Measurements from ENCODE around the gene FLCN. TPM values are rescaled to one million over a fixed set of nuclear protein-coding genes. Genes with fewer than 3 reads are reported as not detected.

FLCN gene
- total and polyA plus RNA-seq, 10 of the 15 experiments (the other 5 are each of a cell fraction or from before 2014, with no cell fraction given): 1.1 to 24.7 (median 10.4) TPM

GRCh38 chr17:17204041-17204591, 32.9 kb downstream of the FLCN start:
- DNase-seq (ENCODE audit: low read depth, low spot score) (no peak), ATAC-seq (no peak), FAIRE-seq (no peak)
- Histone ChIP-seq H3K36me3 (ENCODE audit: control insufficient read depth in 2 of 2, insufficient read depth in 2 of 2, low read length in 1 of 2) (peaks cover 2 to 7% of the 10 kb centered on the region in 2 experiments), H4K20me1 (ENCODE audit: control insufficient read depth, insufficient read depth) (no peaks in the 10 kb centered on the region), H2AFZ (ENCODE audit: control insufficient read depth, low read depth, low read length) (no peak overlapping the region), H3K4me1 (ENCODE audit: control insufficient read depth, insufficient read depth, low read length) (peaks cover 9% of the 10 kb centered on the region; the same call in 1 of the 2 replicates), H3K4me3 (peak overlapping the region; percentile 74), H3K4me2 (ENCODE audit: control insufficient read depth, insufficient read depth) (peak overlapping the region; percentile 99), H3K79me2 (ENCODE audit: control insufficient read depth, insufficient read depth, low read length) (peaks cover 32% of the 10 kb centered on the region), H3K27ac (ENCODE audit: control insufficient read depth, insufficient read depth) (no peak overlapping the region), H3K27me3 (replicated peaks in 1 of 2; ENCODE audit: control insufficient read depth in 2 of 2, insufficient read depth in 2 of 2, low read length in 1 of 2) (no peaks in the 10 kb centered on the region), H3K9ac (ENCODE audit: control insufficient read depth, insufficient read depth, low read length) (peak overlapping the region; percentile 81), H3K9me3 (replicated peaks; ENCODE audit: control insufficient read depth, insufficient read depth, low read length) (no peaks in the 10 kb centered on the region)
- CTCF ChIA-PET: no interaction called here
- 45% methylated on average over 14 of the region's 15 CpGs for WGBS (ENCODE audit: insufficient coverage, insufficient replicate concordance, low lambda C conversion rate, missing lambda C conversion rate)
- intact Hi-C loops (cut with micrococcal nuclease; ENCODE audit: unreplicated experiment): loop anchor here (2.0 to 10.0 kb wide), 3 partner anchors 25 to 199 kb away; partner anchors contain the start of gene NT5M
- no TSS peak for BruUV-seq (replicated peaks)
- in situ Hi-C loops (cut with MboI): no loop called here
- SMC1A ChIA-PET (ENCODE audit: uncharacterized antibody, unreplicated experiment): interaction anchor here (0.8 to 1.4 kb wide), 3 partner anchors 9 to 24 kb away, joined by 3 to 4 read pairs (median 3); no protein-coding TSS in a partner anchor
- RAD21 ChIA-PET (ENCODE audit: unreplicated experiment): interaction anchor here (0.6 kb wide), 1 partner anchor 29 kb away, joined by 3 read pairs; no protein-coding TSS in a partner anchor
- POLR2A ChIA-PET: interaction anchor here (0.5 kb wide), 1 partner anchor 387 kb away, joined by 3 read pairs; the partner anchor contains the start of gene PEMT
- TF ChIP-seq GATAD2B (conservative IDR thresholded peaks at IDR 0.05; ENCODE audit: low read depth): no peak
- TF ChIP-seq, protein P1, sequence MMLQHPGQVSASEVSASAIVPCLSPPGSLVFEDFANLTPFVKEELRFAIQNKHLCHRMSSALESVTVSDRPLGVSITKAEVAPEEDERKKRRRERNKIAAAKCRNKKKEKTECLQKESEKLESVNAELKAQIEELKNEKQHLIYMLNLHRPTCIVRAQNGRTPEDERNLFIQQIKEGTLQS (IDR thresholded peaks at IDR 0.05; ENCODE audit: borderline replicate concordance, extremely low read depth, low read depth, low read length): no peak
- no peak for TF ChIP-seq EED (IDR thresholded peaks at IDR 0.05; ENCODE audit: low read depth)
- TF ChIP-seq FOXM1 (IDR thresholded peaks at IDR 0.05; ENCODE audit: low read depth, low read length): no peak
- TF ChIP-seq RUNX3 (IDR thresholded peaks at IDR 0.05; ENCODE audit: low read length): no peak
- TF ChIP-seq EP300 (IDR thresholded peaks at IDR 0.05; ENCODE audit: borderline replicate concordance in 1 of 2, control insufficient read depth in 1 of 2, low read depth in 2 of 2, low read length in 2 of 2): no peak
- TF ChIP-seq ZNF207 (IDR thresholded peaks at IDR 0.05; ENCODE audit: borderline replicate concordance): no peak
- TF ChIP-seq USF1 (IDR thresholded peaks at IDR 0.05; ENCODE audit: borderline replicate concordance, extremely low read length, insufficient read depth, low read depth, low read length): no peak
- no peak for TF ChIP-seq NBN (IDR thresholded peaks at IDR 0.05)
- TF ChIP-seq, protein P2, sequence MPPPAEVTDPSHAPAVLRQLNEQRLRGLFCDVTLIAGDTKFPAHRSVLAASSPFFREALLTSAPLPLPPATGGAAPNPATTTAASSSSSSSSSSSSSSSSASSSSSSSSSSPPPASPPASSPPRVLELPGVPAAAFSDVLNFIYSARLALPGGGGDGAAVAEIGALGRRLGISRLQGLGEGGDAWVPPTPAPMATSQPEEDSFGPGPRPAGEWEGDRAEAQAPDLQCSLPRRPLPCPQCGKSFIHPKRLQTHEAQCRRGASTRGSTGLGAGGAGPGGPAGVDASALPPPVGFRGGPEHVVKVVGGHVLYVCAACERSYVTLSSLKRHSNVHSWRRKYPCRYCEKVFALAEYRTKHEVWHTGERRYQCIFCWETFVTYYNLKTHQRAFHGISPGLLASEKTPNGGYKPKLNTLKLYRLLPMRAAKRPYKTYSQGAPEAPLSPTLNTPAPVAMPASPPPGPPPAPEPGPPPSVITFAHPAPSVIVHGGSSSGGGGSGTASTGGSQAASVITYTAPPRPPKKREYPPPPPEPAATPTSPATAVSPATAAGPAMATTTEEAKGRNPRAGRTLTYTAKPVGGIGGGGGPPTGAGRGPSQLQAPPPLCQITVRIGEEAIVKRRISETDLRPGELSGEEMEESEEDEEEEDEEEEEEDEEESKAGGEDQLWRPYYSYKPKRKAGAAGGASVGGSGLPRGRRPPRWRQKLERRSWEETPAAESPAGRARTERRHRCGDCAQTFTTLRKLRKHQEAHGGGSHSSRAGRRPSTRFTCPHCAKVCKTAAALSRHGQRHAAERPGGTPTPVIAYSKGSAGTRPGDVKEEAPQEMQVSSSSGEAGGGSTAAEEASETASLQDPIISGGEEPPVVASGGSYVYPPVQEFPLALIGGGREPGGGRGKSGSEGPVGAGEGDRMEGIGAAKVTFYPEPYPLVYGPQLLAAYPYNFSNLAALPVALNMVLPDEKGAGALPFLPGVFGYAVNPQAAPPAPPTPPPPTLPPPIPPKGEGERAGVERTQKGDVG (CRISPR knock-in tag; IDR thresholded peaks at IDR 0.05): no peak
- TF ChIP-seq IKZF1 (conservative IDR thresholded peaks at IDR 0.05): peak; percentile 32; the same call in 1 of the 2 replicates
- no peak for TF ChIP-seq MXI1 (IDR thresholded peaks at IDR 0.05; ENCODE audit: low read depth, low read length)
- TF ChIP-seq NR2C1 (IDR thresholded peaks at IDR 0.05): no peak
- no peak for TF ChIP-seq CREB1 (IDR thresholded peaks at IDR 0.05; ENCODE audit: low read depth)
- no peak for TF ChIP-seq ZBED1 (IDR thresholded peaks at IDR 0.05; ENCODE audit: borderline replicate concordance)
- no peak for TF ChIP-seq TCF3 (IDR thresholded peaks at IDR 0.05; ENCODE audit: borderline replicate concordance, insufficient read depth, low read depth, low read length)
- TF ChIP-seq SMARCA5 (IDR thresholded peaks at IDR 0.05): no peak
- no peak for TF ChIP-seq POLR2AphosphoS2 (IDR thresholded peaks at IDR 0.05; ENCODE audit: low read depth, low read length)
- TF ChIP-seq POLR2AphosphoS5 (IDR thresholded peaks at IDR 0.05; ENCODE audit: low read length): peak; percentile 22; the same call in 1 of the 2 replicates
- peak; percentile 15; the same call in 1 of the 2 replicates for TF ChIP-seq SPI1 (IDR thresholded peaks at IDR 0.05; ENCODE audit: borderline replicate concordance, insufficient read depth, low read depth, low read length)
- TF ChIP-seq TAF1 (IDR thresholded peaks at IDR 0.05; ENCODE audit: borderline replicate concordance, low read depth, low read length): no peak
